ENCODE data around the gene MTMR12.
A peak's percentile ranks its signal among the peaks of the same experiment; 100 is the strongest.

Gene MTMR12

GRCh38 chr5:32193591-32193990, 119.1 kb downstream of the MTMR12 start:
- H3K36me3 ChIP-seq = no peaks in the 10 kb centered on the region
- peak; percentile 78 for DNase-seq
- no peak for TF ChIP-seq CTCF (IDR thresholded peaks at IDR 0.05; ENCODE audit: low read depth, low read length)
- H3K9me3 ChIP-seq = no peaks in the 10 kb centered on the region
- H3K4me3 ChIP-seq (ENCODE audit: low read depth, low read length) = peak overlapping the region; percentile 40
- no peaks in the 10 kb centered on the region for H3K4me1 ChIP-seq
- no peaks in the 10 kb centered on the region for H3K27me3 ChIP-seq

- peak; percentile 48 for DNase-seq
- Histone ChIP-seq H3K9me3 (no peaks in the 10 kb centered on the region), H3K36me3 (no peaks in the 10 kb centered on the region), H3K4me3 (ENCODE audit: low read depth, low read length) (no peak overlapping the region), H3K4me1 (no peaks in the 10 kb centered on the region), H3K27me3 (no peaks in the 10 kb centered on the region)
- TF ChIP-seq CTCF (IDR thresholded peaks at IDR 0.05; ENCODE audit: low read depth, low read length) = no peak
Observed at GRCh38 chr5:32190095-32190494, 122.6 kb downstream of the MTMR12 start.

GRCh38 chr5:32187675-32188074, 125.1 kb downstream of the MTMR12 start:
- no peaks in the 10 kb centered on the region for H3K27me3 ChIP-seq
- TF ChIP-seq CTCF (IDR thresholded peaks at IDR 0.05; ENCODE audit: low read depth, low read length) = no peak
- no peaks in the 10 kb centered on the region for H3K9me3 ChIP-seq
- no peaks in the 10 kb centered on the region for H3K4me1 ChIP-seq
- DNase-seq = no peak
- no peaks in the 10 kb centered on the region for H3K36me3 ChIP-seq
- no peak overlapping the region for H3K4me3 ChIP-seq (ENCODE audit: low read depth, low read length)

GRCh38 chr5:32182463-32183063, 130.2 kb downstream of the MTMR12 start:
- H3K27me3 ChIP-seq = no peaks in the 10 kb centered on the region
- H3K4me3 ChIP-seq (ENCODE audit: low read depth, low read length) = no peak overlapping the region
- no peaks in the 10 kb centered on the region for H3K4me1 ChIP-seq
- no peak for TF ChIP-seq CTCF (IDR thresholded peaks at IDR 0.05; ENCODE audit: low read depth, low read length)
- no peaks in the 10 kb centered on the region for H3K36me3 ChIP-seq
- DNase-seq = no peak
- no peaks in the 10 kb centered on the region for H3K9me3 ChIP-seq

All from BE2C (cell line).